Dedifferentiated amniotic fluid mesenchymal stem cell (primary cell): ENCODE measurements around the gene C9orf153.

Experiments
- DNase-seq: peaks from one replicate; pipeline ENCODE4 v3.0.0-alpha.2; 2016; ENCODE audit errors: extremely low spot score

Gene C9orf153

DNA sequence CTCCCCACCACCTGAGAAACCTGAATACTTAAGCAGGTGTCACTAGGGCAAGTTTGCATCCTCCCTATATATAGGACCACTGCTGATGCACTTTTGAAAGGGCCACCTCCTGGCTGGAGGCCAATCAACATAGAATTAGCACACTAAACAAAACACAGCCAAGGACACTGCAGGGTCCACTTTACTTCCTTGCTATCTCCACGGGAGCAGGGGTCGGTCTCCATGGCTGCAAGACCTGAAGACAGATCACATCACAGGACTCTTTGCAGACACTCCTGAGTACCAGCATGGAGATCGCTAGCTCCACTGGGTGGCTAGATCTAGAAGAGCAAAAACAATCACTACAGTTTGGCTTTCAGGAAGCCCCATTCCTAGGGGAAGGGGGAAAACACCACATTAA lies 72.3 kb downstream of the C9orf153 start:
- DNase-seq = no peak

DNA sequence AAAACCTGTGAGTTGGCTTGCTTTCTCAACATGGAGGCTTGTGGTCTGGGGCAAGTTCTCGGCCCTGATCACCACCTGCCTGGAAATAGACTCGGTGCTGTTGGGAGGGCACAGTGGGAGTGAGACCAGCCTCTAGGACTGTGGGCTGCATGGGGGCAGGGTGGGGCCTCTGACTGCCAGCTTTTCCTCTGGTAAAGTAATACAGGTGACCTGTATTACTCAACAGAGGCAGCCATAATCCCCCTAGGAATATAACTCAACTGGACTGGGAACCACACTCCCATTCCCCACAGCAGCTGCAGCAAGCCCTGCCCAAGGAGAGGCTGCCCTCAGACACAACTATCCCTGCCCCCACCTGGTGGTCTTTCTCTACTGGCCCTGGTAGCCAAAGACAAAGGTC lies 72.8 kb downstream of the C9orf153 start:
- no peak for DNase-seq

DNA sequence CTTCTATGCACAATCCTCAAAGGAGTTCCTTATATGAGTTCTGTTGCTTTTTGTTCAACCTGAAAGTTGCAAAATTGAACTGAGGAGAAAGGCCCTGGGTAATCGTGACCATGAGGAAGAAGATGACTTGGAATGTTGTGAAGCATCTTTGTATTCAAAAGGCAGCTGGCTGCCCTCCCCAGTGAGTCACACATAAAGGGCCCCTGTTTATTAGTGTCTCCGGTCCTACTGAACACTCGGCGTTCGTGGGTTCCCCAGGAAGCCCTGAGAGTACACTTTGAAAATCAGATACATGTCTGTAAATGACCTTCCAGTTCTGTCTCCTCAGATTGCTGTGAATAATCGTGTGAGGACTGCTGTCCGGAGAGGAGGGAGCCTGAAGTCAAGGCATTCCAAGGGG lies 73.6 kb downstream of the C9orf153 start:
- DNase-seq = no peak

DNA sequence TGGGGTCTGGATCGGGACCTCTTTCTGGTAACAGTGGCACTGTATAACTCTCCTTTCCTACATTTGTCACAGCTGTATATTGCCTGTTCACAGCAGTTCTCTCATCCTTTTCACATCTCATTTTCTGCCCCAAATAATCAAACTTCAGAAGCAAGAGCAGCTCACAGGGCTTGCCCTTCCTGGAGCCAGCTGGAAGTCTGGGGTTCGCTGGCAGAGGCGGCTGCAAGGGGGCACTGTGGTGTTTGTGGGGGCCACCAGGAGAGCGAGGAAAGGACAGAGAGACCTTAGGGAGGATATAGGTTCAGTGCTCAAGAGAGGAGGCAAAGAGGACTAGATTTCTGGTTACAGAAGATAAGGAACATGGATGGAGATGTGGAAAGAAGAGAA lies 75.3 kb downstream of the C9orf153 start:
- no peak for DNase-seq

DNA sequence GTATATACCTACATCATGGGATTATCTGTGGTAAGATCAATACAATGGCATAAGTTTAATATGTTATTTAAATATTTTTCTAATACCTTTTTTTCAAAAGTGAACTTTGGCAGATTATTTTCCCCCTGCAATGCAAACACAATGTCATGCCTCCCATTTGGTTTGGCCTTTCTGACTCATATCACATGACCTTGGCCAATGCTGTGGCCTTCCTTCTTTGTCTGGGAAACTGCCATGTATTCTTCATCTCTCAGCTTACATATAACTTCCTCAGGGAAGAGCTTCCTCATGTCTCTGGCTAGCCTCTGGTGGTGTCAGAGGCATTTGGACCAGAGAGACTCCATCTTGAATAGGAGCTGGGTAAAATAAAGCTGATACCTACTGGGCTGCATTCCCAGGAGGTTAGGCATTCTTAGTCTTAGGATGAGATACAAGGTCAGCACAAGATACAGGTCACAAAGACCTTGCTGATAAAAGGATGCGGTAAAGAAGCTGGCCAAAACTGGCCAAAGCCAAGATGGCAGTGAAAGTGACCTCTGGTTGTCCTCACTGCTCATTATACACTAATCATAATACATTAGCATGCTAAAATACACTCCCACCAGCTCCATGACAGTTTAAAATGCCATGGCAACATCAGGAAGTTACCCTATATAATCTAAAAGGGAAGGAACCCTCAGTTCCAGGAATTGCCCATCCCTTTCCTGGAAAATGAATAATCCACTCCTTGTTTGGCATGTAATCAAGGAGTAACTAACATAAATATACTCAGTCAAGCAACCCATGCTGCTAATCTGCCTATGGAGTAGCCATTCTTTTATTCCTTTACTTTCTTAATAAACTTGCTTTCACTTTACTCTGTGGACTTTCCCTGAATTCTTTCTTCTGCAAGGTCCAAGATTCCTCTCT lies 76.0 kb downstream of the C9orf153 start:
- no peak for DNase-seq

DNA sequence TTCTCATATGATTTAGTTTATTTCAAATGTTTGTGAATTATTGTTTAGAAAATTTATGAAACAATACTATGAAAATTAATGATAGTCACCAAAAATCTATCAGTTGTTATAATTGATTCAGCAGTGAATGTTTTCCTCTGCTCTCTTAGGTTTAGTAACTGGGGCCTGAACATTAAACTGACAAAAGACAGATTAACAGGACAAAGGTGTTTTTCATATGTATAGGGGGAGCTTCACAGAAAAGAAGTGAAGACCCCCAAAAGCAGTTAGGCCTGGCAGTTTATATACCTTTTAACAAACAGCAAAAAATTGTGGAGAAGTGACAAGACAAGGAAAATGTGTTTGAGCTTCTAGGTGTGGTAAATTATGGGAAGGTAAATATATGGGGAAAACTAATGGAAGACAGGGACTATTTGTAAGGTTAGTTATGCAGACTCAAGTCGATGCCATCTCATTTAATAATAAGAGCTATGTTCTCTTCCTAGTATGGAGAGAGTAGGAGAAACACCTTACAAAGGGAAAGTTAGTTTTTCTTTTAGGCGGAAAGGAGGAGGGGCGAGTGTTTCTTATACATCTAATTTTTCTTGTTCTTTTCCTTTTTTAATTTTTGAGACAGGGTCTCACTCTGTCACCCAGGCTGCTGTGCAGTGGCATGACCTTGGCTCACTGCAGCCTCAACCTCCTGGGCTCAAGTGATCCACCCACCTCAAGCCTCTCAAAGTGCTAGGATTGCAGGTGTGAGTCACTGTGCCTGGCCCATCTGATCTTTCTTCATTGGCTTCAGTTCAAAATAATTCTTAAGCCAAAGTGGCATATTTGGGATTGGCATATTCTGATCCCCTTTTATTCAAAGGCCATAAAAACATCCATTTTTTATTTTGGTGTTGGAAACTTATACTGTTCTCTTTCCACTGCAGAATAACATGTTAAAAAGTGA lies 77.8 kb downstream of the C9orf153 start:
- DNase-seq = no peak

DNA sequence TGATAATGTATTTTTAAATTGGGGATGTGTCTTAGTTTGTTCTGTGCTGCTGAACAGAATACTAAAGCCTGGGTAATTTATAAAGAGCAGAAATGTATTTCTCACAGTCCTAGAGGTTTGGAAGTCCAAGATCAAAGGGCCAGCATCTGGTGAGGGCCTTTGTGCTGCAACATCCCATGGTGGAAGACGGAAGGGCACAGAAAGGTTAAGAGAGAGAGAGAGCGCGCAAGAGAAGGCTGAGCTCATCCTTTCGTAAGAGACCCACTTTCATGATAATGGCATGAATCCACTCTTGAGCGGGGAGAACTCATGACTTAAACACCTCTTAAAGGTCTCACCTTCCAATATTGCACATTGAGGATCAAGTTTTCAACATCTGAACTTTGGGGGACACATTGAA lies 81.0 kb downstream of the C9orf153 start:
- DNase-seq = no peak

DNA sequence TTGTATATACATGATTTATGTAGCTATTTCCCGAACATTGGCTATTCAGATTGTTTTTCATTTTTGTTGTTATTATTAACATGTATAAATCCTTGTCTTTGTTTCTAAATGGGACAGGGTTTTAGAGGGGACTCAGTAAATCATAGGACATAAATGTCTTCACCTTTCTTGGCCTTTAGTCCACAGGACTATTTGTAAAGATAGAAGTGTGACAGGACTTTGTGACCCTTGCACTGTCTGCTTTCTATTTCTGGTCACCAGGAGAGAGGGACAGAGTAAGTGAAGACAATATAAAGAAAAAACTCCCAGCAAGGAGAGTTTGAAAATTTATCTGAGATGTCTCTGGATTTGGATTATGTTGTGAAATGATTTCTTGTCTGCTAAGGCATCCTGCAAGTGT lies 81.5 kb downstream of the C9orf153 start:
- no peak for DNase-seq

DNA sequence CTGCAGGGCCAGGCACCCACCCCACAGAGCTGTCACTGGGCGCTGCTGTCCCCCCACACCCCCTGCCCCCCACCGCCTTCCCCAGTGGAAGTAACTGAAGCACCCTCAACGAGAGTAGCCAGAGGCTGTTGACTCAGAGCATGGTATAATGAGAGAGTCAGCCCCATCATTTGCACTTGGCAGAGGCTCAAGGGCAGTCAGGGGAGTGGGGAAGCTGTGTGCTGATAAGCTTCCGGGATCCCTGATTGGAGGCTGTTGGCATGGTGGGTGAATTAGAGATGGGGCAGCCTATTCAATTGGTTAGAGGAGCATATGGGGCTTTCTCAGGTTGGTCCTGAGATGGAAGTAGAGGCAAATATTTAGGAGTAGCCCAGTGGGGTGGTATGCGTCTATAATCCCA lies 83.0 kb downstream of the C9orf153 start:
- DNase-seq = no peak

DNA sequence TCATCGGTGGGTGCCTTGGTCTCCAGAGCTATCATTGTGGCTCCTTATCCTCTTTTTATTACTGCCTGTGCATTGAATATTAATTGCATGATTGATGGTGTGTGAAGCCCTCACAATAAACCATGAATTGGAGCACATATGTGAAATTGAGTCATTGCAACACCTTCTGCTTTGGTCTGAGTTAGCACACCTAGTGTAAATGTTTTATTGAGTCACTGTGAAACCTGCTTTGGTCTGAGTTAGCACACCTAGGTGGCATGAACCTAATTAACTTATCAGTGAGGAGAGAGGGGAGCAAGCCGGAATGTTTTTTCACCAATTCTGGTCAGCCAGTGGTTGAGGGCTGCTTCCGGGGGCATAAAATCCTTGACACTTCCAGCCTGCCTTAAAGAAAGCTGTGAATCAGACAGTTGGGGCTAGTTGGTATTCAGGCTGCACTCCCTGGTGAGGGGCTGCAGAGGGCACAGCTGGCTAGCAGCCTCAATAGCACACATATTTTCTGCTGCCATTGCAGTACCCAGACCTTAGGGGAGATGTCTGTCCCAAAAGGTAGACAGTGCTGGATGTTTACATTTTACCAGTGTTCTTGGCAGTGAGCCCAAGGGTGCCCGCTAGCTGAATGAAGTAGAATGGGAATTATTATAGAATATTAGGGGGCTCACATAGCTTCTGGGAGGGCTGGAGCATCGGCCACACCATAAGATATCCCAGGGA lies 83.6 kb downstream of the C9orf153 start:
- no peak for DNase-seq

DNA sequence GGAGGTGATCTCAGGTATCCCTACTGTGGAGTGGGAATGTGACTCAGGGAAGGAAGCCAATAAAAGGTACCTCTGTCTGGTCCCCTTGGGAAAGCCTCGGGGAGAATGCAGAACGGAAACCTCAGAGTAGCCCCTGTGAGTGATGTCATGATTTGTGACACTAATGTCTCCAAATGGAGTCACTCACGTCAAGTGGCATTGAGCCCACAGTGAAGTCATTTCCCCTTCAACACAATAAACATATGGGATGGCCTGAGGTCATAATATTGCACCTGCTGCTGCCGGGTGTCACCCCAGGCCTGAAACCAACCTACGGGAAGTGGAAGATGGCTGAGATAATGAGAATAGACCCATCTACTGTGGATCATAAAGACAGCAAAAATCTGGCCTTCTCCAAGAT lies 84.2 kb downstream of the C9orf153 start:
- no peak for DNase-seq
